Measurements from ENCODE around the gene MRPS34. TPM values are rescaled to one million over a fixed set of nuclear protein-coding genes. Genes with fewer than 3 reads are reported as not detected.
A peak's percentile ranks its signal among the peaks of the same experiment; 100 is the strongest.

MRPS34 gene
- total and polyA plus RNA-seq, 9 of the 15 experiments (the other 6 are each of a cell fraction or from before 2014, with no cell fraction given): 5.2 to 334 (median 92.8) TPM

GRCh38 chr16:1763521-1764511 lies 9.1 kb downstream of the MRPS34 start:
- Histone ChIP-seq H3K4me2 (ENCODE audit: insufficient read depth, low read length) (no peak overlapping the region; the same call in 1 of the 2 replicates), H3K4me3 (no peak overlapping the region), H3K79me2 (ENCODE audit: control insufficient read depth, insufficient read depth, low read length) (no peaks in the 10 kb centered on the region; the same call in 2 of the 3 replicates), H3K4me1 (replicated peaks in 1 of 2; ENCODE audit: control insufficient read depth in 2 of 2, insufficient read depth in 2 of 2, low read length in 2 of 2) (peaks cover 9 to 85% of the 10 kb centered on the region in 2 experiments; a peak in 4 of 5 replicates), H2AFZ (ENCODE audit: low read depth, low read length) (0 out of 2 replicates have a peak overlapping the region, but pooled peaks have one; percentile 55), H4K20me1 (replicated peaks; ENCODE audit: control insufficient read depth, insufficient read depth, low read length) (no peaks in the 10 kb centered on the region), H3K9me3 (replicated peaks; ENCODE audit: control insufficient read depth, insufficient read depth, low read depth, low read length) (no peaks in the 10 kb centered on the region), H3K27ac (ENCODE audit: extremely low read depth, low read depth, low read length) (peak overlapping the region; percentile 35; the same call in 1 of the 3 replicates), H3K36me3 (ENCODE audit: control insufficient read depth, insufficient read depth, low read length) (peaks cover 77% of the 10 kb centered on the region; the same call in 2 of the 3 replicates), H3K27me3 (ENCODE audit: control insufficient read depth in 2 of 2, insufficient read depth in 2 of 2, low read length in 2 of 2) (no peaks in the 10 kb centered on the region), H3K9me1 (ENCODE audit: control insufficient read depth, insufficient read depth, low read length) (no peaks in the 10 kb centered on the region), H3K9ac (ENCODE audit: insufficient read depth in 1 of 2, low read depth in 2 of 2, low read length in 2 of 2) (peak overlapping the region; percentile 34 to 79)
- FAIRE-seq (no peak), ATAC-seq (peak; percentile 91), DNase-seq (ENCODE audit: extremely low read depth in 1 of 4, low spot score in 3 of 4) (peak; percentile 69 to 98 (median 96))
- BruUV-seq (replicated peaks): no TSS peak
- ChIA-PET POLR2A (interaction anchor here (1.6 kb wide), 1 partner anchor 9 kb away, joined by 9 read pairs; the partner anchor contains the start of genes EME2 and MRPS34), CTCF (ENCODE audit: low intra/inter-chr PET ratio) (no interaction called here)
- intact Hi-C loops (cut with micrococcal nuclease): no loop called here
- 41% methylated on average over 40 of the region's 81 CpGs for WGBS (ENCODE audit: insufficient coverage, low coverage, missing lambda C conversion rate)
- in situ Hi-C loops (cut with MboI): loop anchor here (5.0 kb wide), 1 partner anchor 52 kb away; no protein-coding TSS in a partner anchor
- TF ChIP-seq SIN3B (IDR thresholded peaks at IDR 0.05; ENCODE audit: low read depth) (no peak), MGA (IDR thresholded peaks at IDR 0.05) (peak; percentile 92), CEBPG (CRISPR knock-in tag; IDR thresholded peaks at IDR 0.05) (no peak), CEBPG (tag; conservative IDR thresholded peaks at IDR 0.05 in 1 of 2, IDR thresholded peaks at IDR 0.05 in 1 of 2) (no peak)
